Astrocyte of the cerebellum (primary cell): ENCODE data around the gene NUAK1.

Experiments
- DNase-seq: peaks from one replicate; pipeline ENCODE4 v3.0.0-alpha.2; 2011; ENCODE audit warnings: low read depth
- H3K4me3 ChIP-seq: 2 replicates; pipeline ENCODE4 v1.5.1; 2011; ENCODE audit warnings: mild to moderate bottlenecking, low read depth, low read length, moderate library complexity
- in situ Hi-C: cut with HindIII; loops from 2 replicates; pipeline ENCODE4 v1.10.0; 2017; ENCODE audit warnings: low sequenced_read_pairs
- TF ChIP-seq, protein P1 (sequence below): IDR thresholded peaks from 2 replicates; pipeline ENCODE4 v1.5.1; 2012; ENCODE audit warnings: low read length, low read depth, moderate library complexity, mild to moderate bottlenecking; ENCODE audit errors: missing control alignments

NUAK1 gene

DNA sequence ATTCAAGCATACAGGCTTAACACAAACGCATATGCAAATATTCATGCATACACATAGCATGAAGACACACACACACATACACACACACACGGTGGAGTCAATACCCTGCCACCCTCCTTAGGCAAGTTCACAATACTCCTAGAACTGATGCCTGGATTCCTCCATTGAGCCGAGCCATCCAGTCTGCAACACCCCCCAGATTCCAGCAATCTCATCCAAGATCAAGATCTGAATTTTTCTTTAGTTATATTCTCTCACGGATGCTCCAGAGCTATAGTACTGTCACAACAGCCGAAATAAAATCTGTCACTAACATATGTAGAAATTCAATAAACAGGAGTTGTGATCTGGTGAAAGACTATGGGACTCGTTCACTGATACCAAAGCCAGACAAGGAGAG, 110.8 kb downstream of the NUAK1 start:
- H3K4me3 ChIP-seq: no peak overlapping the region
- no peak for DNase-seq
- TF ChIP-seq, protein P1, sequence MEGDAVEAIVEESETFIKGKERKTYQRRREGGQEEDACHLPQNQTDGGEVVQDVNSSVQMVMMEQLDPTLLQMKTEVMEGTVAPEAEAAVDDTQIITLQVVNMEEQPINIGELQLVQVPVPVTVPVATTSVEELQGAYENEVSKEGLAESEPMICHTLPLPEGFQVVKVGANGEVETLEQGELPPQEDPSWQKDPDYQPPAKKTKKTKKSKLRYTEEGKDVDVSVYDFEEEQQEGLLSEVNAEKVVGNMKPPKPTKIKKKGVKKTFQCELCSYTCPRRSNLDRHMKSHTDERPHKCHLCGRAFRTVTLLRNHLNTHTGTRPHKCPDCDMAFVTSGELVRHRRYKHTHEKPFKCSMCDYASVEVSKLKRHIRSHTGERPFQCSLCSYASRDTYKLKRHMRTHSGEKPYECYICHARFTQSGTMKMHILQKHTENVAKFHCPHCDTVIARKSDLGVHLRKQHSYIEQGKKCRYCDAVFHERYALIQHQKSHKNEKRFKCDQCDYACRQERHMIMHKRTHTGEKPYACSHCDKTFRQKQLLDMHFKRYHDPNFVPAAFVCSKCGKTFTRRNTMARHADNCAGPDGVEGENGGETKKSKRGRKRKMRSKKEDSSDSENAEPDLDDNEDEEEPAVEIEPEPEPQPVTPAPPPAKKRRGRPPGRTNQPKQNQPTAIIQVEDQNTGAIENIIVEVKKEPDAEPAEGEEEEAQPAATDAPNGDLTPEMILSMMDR: no peak
- in situ Hi-C loops: no loop called here

DNA sequence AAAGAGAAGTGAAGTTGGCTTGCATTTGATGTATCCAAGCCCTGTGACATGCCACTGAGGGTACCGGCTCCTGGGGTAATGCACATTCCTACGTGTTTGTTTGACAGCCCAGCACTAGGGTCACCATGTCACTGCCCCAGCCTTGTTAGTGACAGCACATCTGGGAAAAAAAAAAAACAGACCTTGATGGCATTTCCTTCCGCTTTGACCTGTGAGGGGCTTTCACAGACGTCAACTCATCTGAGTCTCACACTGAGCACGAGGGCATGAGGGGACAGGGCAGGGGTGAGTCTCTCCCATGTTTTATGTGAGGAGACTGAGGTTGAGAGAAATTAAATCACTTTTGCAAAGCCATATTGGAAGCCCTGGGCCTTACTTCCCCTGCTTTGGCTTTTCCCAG, 111.5 kb downstream of the NUAK1 start:
- TF ChIP-seq, protein P1: no peak
- DNase-seq: no peak
- no peak overlapping the region for H3K4me3 ChIP-seq
- in situ Hi-C loops: no loop called here

DNA sequence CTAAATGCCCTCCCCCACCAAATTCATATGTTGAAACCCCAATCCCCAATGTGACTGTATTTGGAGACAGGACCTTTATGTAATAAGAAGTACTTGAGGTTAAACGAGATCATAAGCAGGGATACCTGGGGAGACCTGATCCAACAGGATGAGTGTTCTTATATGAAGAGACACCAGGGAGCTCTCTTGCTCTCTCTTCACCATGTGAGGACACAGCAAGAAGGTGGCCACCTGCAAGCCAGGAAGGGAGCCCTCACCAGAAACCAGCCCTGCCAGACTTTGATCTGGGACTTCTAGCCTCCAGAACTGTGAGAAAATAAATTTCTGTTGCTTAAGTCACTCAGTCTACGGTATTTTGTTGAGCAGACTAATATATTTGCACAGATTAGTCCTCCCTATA, 113.6 kb downstream of the NUAK1 start:
- no peak for DNase-seq
- H3K4me3 ChIP-seq: no peak overlapping the region
- TF ChIP-seq, protein P1: no peak
- in situ Hi-C loops: no loop called here

DNA sequence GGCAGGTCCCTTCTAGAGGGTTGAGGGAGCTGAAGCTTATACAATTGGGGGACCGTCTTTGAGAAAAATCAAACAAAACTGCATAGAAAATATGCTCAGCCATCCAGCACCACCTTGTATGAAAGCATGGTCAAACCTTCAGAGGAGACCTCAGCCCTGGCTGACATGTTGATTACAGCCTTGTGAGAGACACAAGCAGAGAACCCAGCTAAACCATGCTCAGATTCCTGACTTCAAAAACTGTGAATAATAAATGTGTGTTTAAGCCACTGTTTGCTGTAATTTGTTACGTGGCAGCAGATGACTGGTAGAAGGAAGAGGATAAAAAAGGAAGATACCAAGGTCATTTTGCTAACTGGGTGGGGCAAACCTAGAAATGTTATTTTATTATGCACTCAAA, 115.7 kb downstream of the NUAK1 start:
- no peak for DNase-seq
- no peak overlapping the region for H3K4me3 ChIP-seq
- in situ Hi-C loops: no loop called here
- TF ChIP-seq, protein P1: no peak

DNA sequence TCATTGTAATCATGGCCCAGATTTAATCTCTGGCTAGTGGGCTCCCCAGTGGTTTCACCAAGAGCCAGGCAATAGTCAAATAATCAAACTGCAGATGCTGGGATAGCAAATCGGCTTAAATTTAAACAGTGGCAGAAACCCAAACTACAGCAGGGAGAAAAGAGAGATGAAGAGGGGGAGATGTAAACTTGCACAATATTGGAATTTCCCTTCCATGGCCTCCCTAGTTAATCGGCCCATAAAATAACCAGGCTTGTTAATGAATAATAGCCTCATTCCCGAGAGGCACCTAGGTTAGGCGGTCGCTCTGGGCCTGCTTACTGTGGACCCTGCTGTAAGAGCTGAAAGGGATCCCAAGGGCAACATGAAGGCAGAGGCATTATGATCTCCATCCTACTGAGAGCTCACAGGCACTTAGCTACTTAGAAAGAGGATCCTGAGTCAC, 116.2 kb downstream of the NUAK1 start:
- in situ Hi-C loops: no loop called here
- TF ChIP-seq, protein P1: no peak
- DNase-seq: no peak
- no peak overlapping the region for H3K4me3 ChIP-seq

DNA sequence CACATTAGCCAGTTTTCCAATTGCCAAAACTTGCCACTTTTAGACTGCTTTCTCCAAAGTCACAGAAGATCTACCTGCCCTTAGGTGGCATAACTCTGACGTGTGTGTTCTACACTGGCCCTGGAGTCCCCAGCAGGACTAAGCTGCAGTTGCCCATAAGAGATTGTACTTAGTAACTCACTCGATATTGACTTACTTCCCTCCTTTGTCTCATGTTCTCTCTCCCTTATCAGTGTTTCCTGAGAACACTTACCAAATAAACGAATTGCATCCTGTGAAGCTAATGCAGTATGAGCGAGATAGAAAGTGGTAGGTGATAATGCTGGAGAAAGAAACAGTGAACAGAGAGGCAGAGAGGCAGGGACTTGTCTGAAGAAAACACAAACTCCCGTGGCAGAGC, 117.2 kb downstream of the NUAK1 start:
- H3K4me3 ChIP-seq: no peak overlapping the region
- in situ Hi-C loops: no loop called here
- no peak for DNase-seq
- TF ChIP-seq, protein P1: no peak

DNA sequence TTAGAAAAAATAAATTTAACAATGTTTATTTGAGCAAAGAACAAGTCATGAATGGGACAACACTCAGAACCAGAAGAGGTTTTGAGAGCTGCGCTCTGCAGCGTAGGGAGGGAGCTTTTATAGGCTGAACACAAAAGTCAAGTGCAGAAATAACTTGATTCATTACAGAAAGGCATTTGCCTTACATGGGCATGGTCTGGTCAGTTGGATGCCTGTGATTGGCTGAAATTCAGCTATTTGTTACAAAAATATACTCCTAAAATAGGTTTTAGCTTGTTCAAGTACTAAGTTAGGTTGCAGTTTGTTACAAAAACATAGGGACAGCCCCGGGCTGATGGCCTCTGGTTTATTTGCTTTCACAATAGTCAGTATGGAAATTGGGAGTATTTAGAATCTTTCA, 118.0 kb downstream of the NUAK1 start:
- TF ChIP-seq, protein P1: no peak
- in situ Hi-C loops: no loop called here
- no peak for DNase-seq
- no peak overlapping the region for H3K4me3 ChIP-seq
